Measurements from ENCODE around the gene C16orf92. TPM values are rescaled to one million over a fixed set of nuclear protein-coding genes. Genes with fewer than 3 reads are reported as not detected.
A peak's percentile ranks its signal among the peaks of the same experiment; 100 is the strongest.

The C16orf92 gene
- total RNA-seq, 1 donor from 2014 or later = not detected

DNA sequence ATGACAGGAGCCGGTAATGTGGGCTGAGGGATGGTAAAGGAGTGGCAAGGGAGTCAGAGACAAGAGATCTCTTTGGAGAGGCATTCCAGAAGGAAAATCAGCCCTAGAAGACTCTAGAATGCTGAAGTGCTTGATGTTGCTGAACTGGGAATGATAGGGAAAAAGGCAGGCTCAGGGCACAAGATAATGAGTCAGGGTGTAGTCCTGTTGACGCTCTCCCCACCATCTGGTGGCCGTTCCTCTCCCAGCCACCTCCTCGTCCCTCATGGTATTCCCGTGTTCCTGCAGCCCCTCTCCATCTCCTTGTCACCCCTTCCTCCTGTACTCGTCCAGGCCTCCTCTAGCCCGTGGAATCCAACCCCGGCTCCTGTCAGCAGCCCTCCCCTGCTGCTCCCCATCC lies 31.5 kb downstream of the C16orf92 start:
- Mint-ChIP-seq H3K27me3 (ENCODE audit: low read depth, unreplicated experiment) (no peaks in the 10 kb centered on the region), H3K36me3 (ENCODE audit: low read depth, unreplicated experiment) (peaks cover 3% of the 10 kb centered on the region), H3K27ac (ENCODE audit: unreplicated experiment) (peak overlapping the region; percentile 80), H3K9me3 (ENCODE audit: unreplicated experiment) (no peaks in the 10 kb centered on the region), H3K4me3 (ENCODE audit: unreplicated experiment) (peak overlapping the region; percentile 62), H3K4me1 (ENCODE audit: low read depth, unreplicated experiment) (peaks cover 14% of the 10 kb centered on the region)
- Histone ChIP-seq H3K36me3 (ENCODE audit: insufficient read depth, low read length) (peaks cover 2% of the 10 kb centered on the region), H3K4me3 (ENCODE audit: insufficient read depth, low read depth, low read length) (peak overlapping the region; percentile 3), H3K27ac (ENCODE audit: low read depth, low read length) (no peak overlapping the region), H3K4me2 (ENCODE audit: low read length) (peak overlapping the region; percentile 100), H3K27me3 (ENCODE audit: insufficient read depth, low read length) (no peaks in the 10 kb centered on the region), H3K9ac (ENCODE audit: low read length) (no peak overlapping the region), H3K79me2 (ENCODE audit: insufficient read depth, low read length) (peaks cover 6% of the 10 kb centered on the region), H3K4me1 (ENCODE audit: insufficient read depth, low read length) (peaks cover 19% of the 10 kb centered on the region), H2AFZ (ENCODE audit: low read depth, low read length) (no peak overlapping the region), H3K9me3 (ENCODE audit: insufficient read depth, low read depth, low read length) (no peaks in the 10 kb centered on the region), H4K20me1 (ENCODE audit: insufficient read depth, low read length) (peaks cover 3% of the 10 kb centered on the region)
- TF ChIP-seq, protein P1, sequence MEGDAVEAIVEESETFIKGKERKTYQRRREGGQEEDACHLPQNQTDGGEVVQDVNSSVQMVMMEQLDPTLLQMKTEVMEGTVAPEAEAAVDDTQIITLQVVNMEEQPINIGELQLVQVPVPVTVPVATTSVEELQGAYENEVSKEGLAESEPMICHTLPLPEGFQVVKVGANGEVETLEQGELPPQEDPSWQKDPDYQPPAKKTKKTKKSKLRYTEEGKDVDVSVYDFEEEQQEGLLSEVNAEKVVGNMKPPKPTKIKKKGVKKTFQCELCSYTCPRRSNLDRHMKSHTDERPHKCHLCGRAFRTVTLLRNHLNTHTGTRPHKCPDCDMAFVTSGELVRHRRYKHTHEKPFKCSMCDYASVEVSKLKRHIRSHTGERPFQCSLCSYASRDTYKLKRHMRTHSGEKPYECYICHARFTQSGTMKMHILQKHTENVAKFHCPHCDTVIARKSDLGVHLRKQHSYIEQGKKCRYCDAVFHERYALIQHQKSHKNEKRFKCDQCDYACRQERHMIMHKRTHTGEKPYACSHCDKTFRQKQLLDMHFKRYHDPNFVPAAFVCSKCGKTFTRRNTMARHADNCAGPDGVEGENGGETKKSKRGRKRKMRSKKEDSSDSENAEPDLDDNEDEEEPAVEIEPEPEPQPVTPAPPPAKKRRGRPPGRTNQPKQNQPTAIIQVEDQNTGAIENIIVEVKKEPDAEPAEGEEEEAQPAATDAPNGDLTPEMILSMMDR (IDR thresholded peaks at IDR 0.05; ENCODE audit: insufficient read depth, low read depth, low read length) = no peak
- TF ChIP-seq EZH2 (IDR thresholded peaks at IDR 0.05; ENCODE audit: insufficient read depth, low read length) = no peak
- FAIRE-seq (no peak), DNase-seq (ENCODE audit: low read depth) (no peak)

DNA sequence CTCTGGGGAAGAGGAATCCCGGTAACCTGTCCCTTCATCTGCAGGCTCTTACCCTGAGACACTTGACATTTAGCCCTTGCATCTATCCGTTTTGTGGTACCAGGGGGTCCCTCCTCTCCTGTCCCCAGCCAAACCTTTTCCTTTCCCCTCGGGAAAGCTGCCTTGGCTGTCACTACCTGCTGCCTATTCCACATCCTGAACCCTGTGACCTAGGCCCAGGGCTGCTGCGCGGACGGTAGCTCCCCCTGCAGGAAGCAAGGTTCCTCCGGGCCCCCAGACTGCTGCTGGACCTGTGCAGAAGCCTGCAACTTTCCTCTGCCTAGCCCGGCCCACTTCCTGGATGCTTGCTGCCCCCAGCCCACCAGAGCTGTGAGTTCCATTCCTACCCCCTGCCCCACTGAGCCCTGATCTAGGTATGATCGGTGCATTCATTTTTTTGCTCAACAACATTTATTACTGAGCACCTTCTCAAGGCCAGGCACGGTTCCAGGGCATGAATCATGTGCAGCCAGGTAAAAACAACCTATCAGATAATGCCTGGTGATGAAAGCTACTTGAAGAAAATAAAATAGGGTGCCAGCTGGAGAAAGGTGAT lies 32.1 kb downstream of the C16orf92 start:
- peak overlapping the region; percentile 100 for H3K4me2 ChIP-seq (ENCODE audit: low read length)
- H3K4me3 ChIP-seq (ENCODE audit: insufficient read depth, low read depth, low read length) = no peak overlapping the region
- no peak overlapping the region for H3K4me3 Mint-ChIP-seq (ENCODE audit: unreplicated experiment)
- no peak overlapping the region for H3K9ac ChIP-seq (ENCODE audit: low read length)
- no peak overlapping the region for H2AFZ ChIP-seq (ENCODE audit: low read depth, low read length)
- H3K27ac Mint-ChIP-seq (ENCODE audit: unreplicated experiment) = no peak overlapping the region
- peaks cover 14% of the 10 kb centered on the region for H3K4me1 Mint-ChIP-seq (ENCODE audit: low read depth, unreplicated experiment)
- H3K9me3 Mint-ChIP-seq (ENCODE audit: unreplicated experiment) = no peaks in the 10 kb centered on the region
- H3K36me3 Mint-ChIP-seq (ENCODE audit: low read depth, unreplicated experiment) = peaks cover 3% of the 10 kb centered on the region
- H4K20me1 ChIP-seq (ENCODE audit: insufficient read depth, low read length) = peaks cover 3% of the 10 kb centered on the region
- no peaks in the 10 kb centered on the region for H3K27me3 Mint-ChIP-seq (ENCODE audit: low read depth, unreplicated experiment)
- FAIRE-seq (no peak), DNase-seq (ENCODE audit: low read depth) (no peak)
- peaks cover 6% of the 10 kb centered on the region for H3K79me2 ChIP-seq (ENCODE audit: insufficient read depth, low read length)
- no peak overlapping the region for H3K27ac ChIP-seq (ENCODE audit: low read depth, low read length)
- no peaks in the 10 kb centered on the region for H3K27me3 ChIP-seq (ENCODE audit: insufficient read depth, low read length)
- no peak for TF ChIP-seq EZH2 (IDR thresholded peaks at IDR 0.05; ENCODE audit: insufficient read depth, low read length)
- TF ChIP-seq, protein P1 (IDR thresholded peaks at IDR 0.05; ENCODE audit: insufficient read depth, low read depth, low read length) = peak; percentile 30
- H3K4me1 ChIP-seq (ENCODE audit: insufficient read depth, low read length) = peaks cover 19% of the 10 kb centered on the region
- H3K9me3 ChIP-seq (ENCODE audit: insufficient read depth, low read depth, low read length) = no peaks in the 10 kb centered on the region
- H3K36me3 ChIP-seq (ENCODE audit: insufficient read depth, low read length) = peaks cover 2% of the 10 kb centered on the region

DNA sequence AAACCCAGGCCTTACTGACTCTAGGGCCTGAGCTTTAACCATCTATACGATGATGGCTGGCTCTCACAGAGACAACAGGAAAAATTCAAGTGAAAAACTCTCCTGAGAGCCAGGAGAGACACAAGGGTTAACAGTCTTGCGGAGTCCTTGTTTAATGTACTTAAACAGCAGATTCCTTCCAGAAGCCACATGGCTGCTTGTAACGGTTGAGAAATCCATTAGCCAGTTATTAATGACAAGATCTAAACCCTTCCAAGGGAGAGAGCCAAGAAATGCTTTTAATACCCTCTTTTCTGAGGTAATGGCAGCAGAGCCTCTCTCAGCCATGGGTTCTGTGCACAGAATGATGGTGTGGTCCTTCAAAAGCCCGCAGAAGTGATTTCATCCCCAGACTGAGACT lies 37.3 kb downstream of the C16orf92 start:
- Histone ChIP-seq H3K4me1 (ENCODE audit: insufficient read depth, low read length) (peaks cover 19% of the 10 kb centered on the region), H3K27me3 (ENCODE audit: insufficient read depth, low read length) (no peaks in the 10 kb centered on the region), H3K27ac (ENCODE audit: low read depth, low read length) (no peak overlapping the region), H3K4me3 (ENCODE audit: insufficient read depth, low read depth, low read length) (no peak overlapping the region), H2AFZ (ENCODE audit: low read depth, low read length) (no peak overlapping the region), H3K36me3 (ENCODE audit: insufficient read depth, low read length) (peaks cover 6% of the 10 kb centered on the region), H3K9me3 (ENCODE audit: insufficient read depth, low read depth, low read length) (no peaks in the 10 kb centered on the region), H3K79me2 (ENCODE audit: insufficient read depth, low read length) (no peaks in the 10 kb centered on the region), H4K20me1 (ENCODE audit: insufficient read depth, low read length) (no peaks in the 10 kb centered on the region), H3K9ac (ENCODE audit: low read length) (no peak overlapping the region), H3K4me2 (ENCODE audit: low read length) (no peak overlapping the region)
- Mint-ChIP-seq H3K27me3 (ENCODE audit: low read depth, unreplicated experiment) (no peaks in the 10 kb centered on the region), H3K9me3 (ENCODE audit: unreplicated experiment) (no peaks in the 10 kb centered on the region), H3K36me3 (ENCODE audit: low read depth, unreplicated experiment) (peaks cover 5% of the 10 kb centered on the region), H3K4me3 (ENCODE audit: unreplicated experiment) (no peak overlapping the region), H3K27ac (ENCODE audit: unreplicated experiment) (no peak overlapping the region), H3K4me1 (ENCODE audit: low read depth, unreplicated experiment) (peaks cover 1% of the 10 kb centered on the region)
- no peak for DNase-seq (ENCODE audit: low read depth)
- no peak for FAIRE-seq
- TF ChIP-seq EZH2 (IDR thresholded peaks at IDR 0.05; ENCODE audit: insufficient read depth, low read length) = no peak
- TF ChIP-seq, protein P1 (IDR thresholded peaks at IDR 0.05; ENCODE audit: insufficient read depth, low read depth, low read length) = no peak
